Suppressor macrophage (primary cell): ENCODE results near the gene ZNF827.

ENCODE experiments used
- DNase-seq, 4 experiments: peaks; one replicate each; pipeline ENCODE4 v3.0.0-alpha.2; 2020 to 2022
- total RNA-seq, 17 experiments: gene quantifications; one replicate each; lab custom pipeline; 2026; ENCODE audit warnings: mixed read lengths in 6 of 17, inconsistent platforms in 3 of 17; lab: John Stamatoyannopoulos, UW

ZNF827 gene, protein sequence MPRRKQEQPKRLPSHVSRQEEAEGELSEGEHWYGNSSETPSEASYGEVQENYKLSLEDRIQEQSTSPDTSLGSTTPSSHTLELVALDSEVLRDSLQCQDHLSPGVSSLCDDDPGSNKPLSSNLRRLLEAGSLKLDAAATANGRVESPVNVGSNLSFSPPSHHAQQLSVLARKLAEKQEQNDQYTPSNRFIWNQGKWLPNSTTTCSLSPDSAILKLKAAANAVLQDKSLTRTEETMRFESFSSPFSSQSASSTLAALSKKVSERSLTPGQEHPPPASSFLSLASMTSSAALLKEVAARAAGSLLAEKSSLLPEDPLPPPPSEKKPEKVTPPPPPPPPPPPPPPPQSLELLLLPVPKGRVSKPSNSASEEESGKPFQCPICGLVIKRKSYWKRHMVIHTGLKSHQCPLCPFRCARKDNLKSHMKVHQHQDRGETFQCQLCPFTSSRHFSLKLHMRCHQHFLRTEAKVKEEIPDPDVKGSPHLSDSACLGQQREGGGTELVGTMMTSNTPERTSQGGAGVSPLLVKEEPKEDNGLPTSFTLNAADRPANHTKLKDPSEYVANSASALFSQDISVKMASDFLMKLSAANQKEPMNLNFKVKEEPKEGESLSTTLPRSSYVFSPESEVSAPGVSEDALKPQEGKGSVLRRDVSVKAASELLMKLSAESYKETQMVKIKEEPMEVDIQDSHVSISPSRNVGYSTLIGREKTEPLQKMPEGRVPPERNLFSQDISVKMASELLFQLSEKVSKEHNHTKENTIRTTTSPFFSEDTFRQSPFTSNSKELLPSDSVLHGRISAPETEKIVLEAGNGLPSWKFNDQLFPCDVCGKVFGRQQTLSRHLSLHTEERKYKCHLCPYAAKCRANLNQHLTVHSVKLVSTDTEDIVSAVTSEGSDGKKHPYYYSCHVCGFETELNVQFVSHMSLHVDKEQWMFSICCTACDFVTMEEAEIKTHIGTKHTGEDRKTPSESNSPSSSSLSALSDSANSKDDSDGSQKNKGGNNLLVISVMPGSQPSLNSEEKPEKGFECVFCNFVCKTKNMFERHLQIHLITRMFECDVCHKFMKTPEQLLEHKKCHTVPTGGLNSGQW
- total RNA-seq, result 0.09 to 9.5 (median 0.17) reads per million in 17 experiments

DNA sequence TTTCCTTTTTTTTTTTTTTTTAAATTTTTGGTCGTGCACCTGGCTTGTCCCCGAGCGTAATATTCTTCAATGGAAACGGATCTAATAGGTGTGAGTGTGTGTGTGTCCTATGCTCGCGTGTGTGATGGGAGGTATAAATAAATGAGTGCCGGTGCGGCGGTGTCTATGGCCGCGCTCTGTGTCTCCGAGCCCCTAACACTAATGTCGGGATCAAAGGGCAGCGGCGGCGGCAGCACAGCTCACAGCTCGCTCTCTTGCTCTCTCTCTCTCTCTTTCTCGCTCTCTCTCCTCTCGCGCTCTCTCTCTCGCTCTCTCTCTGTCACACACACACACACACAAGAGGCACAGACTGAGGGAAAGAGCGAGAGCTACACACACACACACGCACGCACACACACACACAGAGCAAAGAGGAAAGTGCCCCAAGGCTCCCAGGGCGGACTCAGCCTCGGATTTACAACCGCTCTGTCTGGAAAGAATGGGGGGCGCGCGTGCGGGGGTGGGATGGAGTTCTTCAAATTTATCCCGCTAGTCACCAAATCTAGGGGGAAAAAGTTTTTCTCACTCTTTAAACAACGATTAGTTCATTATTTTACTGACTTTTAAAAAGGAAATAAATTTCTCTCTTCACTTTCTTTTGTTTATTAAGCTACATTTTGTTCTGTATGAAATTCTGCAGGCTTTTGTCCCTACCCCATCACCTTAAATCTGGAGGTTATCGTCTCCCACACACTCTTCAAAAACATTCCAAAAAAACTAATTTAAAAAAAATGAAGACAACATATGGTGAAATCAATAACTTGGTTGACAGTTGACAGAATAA, at the start of gene ZNF827:
TSS of gene ZNF827 (minus strand) at position 206 of the 823 bp plus-strand sequence. CDS start 416 bp downstream, outside the sequence.
- peak; percentile 28 to 60 (median 52) for DNase-seq

DNA sequence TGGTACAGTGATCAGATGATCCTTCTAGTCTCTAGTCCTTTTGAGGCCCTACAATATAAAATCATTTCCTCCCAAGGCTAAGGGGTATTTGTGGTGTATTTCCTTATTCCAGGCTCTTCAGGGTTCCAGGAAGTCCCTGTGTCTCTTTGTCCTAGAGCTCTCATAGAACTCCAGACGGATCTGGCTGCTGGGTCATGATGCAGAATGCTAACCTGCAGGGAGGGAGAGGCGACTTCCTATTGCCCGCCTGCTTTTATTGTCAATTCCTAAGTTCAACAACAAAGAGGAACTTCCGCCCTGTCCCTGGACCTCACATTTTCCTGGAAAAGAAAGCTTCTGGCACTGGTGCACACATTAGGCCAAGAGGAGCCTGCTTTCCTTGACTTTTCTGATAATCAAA, 45.9 kb upstream of the ZNF827 start:
- DNase-seq, result no peak

DNA sequence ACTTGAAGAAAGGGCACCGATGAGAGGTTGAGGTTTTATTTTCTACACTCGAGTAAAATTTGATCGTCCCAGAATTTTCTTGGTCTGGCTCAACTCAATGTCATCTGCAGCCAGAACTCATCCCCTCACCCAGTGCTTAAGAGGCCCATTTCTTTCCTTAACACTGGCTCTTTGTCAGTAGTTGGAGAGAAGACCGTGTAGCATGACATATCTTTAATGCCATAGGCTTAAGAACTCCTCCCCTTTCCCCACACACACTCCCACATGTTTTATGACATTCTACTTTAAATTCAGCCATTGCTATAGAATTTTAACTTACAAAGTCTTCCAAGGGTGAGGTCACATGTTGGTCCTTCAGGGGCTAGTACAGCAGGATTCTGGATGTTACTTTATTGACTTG, 44.2 kb upstream of the ZNF827 start:
- DNase-seq, result no peak

DNA sequence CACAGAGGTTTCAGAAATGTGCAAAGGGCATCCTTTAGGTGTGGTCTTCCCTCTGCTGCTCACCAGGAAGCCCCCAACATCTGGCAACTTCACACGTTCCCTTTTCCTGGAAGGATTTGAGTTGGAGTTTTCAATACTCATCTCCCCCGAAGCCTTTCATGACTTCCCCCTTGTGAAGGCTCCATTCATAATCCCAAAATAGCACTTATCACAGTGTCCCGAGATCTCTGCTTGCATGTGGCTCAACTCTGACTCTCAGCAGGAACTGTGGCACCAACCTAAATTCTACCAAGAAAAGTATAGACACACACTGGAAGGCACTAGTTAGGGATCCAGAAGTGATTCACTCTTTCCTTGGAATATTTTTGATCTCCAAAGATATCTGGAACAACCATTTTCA, 40.5 kb upstream of the ZNF827 start:
- DNase-seq, result no peak

DNA sequence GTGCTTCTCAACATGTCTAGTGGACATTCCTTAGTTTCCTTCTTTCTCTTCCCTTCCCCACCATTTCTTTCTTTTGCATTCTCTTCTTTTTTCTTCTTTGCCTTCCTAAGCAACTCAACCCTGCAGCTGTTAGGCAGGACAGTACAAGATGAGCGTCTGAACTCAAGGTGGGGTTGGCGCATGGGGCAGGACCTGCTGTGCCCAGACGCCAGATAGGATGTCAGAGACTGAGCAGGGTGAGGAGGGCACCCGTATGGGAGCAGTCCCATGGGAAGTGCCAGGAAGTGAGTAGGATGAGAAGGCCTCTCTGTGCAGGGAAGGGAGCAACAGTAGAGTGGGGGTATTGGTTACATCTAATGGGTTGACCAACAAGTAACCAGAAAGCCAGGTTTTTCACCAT, 38.1 kb upstream of the ZNF827 start:
- DNase-seq, result no peak

DNA sequence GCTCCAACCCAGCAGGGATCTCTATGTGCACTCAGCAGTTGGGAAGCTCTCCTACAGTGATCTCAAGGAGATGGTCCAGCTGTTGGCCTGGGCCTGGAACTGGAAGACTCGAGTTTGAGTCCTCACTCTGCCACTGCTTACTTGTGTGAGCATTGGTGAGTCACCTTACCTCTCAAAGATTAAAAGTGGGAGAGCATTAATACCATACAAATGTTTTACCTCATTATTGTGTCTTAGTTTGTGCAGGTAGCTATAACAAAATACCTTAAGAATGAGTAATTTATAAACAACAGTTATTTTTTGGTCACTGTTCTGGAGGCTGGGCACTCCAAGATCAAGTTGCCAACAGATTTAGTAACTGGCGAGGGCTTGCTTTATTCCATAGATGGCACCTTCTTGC, 21.4 kb upstream of the ZNF827 start:
- no peak for DNase-seq

DNA sequence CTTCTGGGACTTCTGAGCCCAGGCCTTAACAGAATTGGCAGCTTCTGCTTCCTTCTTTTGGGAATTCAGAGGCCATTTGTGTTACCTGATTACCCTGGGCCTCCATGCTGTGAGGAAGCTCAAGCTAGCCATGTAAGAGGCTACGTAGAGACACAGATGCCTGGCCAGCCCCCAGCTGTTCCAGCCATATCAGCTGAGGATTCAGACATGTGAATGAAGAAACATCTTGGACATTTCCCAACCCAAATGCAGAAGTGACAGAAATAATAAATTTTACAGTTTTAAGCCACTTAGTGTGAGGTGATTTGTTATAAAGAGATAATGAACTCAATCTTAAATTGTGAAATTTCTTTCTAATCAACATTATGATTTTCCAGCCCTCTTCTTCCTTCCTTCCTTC, 18.7 kb upstream of the ZNF827 start:
- peak; percentile 33 to 63 (median 55) for DNase-seq

DNA sequence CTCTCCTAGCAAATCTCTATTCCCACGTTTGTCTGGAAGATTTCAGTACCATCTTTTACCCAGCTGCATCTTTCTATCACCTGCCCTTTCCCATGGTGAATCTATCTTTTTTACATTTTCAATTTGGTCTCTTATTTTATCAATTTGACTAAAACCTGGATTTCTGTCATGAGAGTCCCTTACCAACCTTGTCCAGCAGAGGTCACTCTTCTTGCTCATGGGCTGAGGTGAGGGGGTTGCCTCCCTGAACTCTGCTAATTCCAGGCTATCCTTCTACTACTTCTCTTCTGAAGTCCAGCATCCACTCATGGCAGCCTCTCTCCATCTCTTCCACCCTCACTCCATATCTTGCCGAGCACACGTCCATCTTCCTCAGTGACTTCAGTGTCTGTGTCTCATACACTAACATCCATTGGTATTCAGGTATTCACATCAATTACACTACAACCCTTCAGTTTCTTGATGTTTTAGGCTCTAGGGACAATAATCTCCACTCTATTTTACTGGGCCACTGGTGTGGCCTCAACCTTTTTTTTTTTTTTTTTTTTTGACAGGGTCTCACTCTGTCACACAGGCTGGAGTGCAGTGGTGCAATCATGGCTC, 17.8 kb upstream of the ZNF827 start:
- peak; percentile 16 to 53 (median 36) for DNase-seq

DNA sequence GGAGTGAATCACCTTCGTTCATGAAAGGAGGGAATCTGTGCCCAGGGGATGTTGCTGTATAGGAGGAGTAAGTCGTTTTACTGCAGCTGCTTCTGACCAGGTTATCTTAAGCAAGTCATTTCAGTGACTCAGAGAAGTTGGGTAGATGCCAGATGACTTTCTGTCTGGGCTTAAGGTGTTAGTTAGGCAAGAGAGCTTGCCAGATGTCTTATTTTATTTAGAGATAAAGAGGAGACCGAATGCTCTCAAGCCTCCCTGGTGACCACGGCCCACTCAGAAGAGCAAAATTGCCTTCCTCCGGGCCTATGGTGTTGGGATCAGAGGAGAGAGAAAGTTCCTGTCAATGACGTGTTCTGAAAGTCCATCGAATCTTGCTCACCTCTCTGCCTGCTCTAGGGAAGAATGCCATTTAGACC, 16.3 kb upstream of the ZNF827 start:
- DNase-seq, result no peak

DNA sequence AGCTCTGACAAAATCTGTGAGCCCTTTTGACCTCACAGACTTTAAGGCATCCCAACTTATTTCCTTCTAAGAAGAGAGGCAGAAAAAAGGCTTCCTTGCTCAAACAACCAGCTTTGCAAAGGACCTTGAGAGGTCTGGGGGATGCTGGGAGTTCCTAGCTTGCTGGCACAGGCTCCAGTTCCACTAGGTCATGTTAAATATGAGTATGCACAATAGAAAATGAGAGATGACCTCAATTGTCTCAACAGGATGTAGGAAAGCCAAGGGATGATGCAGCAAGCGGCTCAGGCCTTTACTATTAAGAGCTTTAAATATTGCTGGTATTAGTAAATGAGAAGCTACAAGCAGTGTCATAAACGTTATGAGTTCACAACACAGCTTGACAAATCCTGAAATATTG, 13.3 kb upstream of the ZNF827 start:
- no peak for DNase-seq

DNA sequence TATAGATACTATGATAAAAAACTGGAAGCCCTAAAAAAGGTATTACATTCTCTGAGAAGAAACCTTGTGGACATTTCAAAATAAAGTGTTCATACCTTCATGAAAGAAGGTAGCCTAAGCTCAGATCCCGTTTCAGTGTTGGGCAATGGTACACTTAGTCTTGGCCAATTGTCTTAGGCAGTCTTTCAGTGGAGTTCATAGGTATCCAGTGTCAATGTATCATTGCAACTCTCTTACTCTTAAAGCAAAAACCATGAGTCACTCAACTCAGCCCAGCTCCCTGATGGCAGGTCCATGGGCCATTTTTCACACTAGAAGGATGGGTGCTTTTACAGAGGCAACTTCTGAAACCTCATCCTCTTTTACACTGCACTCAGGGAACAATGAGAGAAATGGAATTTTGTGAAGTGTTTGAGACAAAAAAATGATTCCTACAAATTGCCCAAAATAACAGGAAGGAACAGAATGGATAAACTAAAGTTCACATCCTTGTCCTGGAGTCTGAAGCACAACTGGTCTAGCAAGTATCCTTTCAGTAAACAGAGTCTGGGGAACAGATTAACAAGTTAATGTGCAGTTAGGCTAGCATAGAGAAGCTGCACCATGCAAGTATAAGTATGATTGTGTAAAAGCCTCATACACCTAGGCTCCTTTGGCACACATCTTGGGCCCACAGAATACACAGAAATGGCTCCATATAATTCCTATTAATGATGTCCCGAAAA, 7.0 kb upstream of the ZNF827 start:
- DNase-seq, result no peak

DNA sequence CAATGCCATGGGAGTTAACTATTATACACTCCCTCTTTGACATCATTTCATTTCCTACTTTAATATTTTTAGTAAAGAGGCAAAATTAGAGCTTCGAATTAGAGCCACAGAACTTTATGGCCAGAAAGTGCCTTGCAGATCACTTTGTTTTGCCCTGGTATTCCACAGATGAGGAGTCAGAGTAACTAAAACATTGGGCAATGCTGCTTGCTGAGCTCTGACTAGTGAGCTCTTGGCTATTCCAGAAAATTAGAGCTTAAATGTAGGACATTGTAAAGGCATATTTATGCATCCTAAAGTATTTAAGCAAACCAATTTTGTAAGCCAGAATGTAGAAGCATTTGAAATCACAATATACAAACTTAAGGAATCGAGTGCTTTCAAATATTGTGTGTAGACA, 6.3 kb upstream of the ZNF827 start:
- DNase-seq, result no peak

DNA sequence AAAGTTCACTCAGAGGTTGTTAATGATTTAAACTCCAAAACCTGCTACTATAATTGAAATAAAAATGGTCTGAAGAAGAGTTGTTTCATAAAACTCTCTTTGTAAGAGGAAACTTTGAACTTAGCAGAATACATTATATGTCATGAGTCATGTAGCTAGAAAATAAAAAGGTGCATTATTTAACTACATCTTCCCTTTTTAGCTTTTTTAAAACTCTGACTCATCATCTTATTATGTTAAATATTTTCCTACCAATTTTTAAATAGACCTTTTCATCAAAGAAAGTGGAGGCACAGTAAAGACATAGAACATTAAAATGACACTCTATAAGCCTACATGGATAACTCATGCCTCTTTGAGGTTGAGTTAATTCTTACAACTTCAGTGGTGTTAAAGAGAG, 1.2 kb upstream of the ZNF827 start:
- DNase-seq, result no peak

DNA sequence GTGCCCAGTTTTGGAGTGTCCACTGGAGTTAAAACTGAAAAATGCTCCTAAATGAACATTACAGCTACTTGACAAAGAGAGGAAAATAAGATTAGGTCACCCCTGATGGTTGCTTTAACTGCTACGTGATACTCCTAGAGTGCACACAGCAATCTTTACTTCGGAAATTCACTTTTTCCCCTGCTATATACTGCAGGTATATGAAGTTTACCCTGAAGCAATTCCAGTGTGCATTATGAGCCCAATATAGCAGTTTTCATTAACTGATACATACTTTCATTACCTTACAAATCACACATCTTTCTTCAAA, 773 bp upstream of the ZNF827 start:
- DNase-seq, result no peak

DNA sequence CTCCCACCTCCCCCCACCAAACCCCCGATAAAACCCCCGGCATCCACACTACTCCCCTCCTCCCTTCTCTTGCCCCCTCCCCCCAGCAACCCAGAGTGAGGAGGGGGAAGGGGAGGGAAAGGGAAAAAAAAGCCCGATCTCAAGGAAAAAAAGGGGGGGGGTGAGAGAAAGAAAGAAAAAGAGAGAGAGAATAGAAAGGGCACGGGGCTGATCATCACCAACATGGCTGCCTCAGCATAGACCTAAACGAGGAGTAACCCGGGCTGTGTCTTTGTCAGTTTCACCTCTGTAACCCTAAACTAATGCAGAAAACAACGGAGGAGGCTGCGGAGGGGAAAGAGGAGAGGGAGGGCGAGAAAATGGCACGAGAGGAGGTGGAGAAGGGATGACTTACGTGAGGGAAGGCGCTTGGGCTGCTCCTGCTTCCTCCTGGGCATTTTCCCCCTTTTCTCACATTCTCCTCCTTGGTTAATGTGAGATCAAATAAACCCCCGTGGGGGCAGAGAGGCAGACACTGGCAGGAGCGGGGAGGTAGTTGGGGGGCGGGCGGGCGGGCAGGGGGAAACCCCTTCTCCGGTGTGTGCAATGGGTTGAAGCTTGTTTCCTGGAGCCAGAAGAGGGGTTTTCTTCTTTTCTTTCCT, 532 bp downstream of the ZNF827 start:
- DNase-seq, result peak in 3 of 4 experiments; percentile 2 to 16 (median 14)

DNA sequence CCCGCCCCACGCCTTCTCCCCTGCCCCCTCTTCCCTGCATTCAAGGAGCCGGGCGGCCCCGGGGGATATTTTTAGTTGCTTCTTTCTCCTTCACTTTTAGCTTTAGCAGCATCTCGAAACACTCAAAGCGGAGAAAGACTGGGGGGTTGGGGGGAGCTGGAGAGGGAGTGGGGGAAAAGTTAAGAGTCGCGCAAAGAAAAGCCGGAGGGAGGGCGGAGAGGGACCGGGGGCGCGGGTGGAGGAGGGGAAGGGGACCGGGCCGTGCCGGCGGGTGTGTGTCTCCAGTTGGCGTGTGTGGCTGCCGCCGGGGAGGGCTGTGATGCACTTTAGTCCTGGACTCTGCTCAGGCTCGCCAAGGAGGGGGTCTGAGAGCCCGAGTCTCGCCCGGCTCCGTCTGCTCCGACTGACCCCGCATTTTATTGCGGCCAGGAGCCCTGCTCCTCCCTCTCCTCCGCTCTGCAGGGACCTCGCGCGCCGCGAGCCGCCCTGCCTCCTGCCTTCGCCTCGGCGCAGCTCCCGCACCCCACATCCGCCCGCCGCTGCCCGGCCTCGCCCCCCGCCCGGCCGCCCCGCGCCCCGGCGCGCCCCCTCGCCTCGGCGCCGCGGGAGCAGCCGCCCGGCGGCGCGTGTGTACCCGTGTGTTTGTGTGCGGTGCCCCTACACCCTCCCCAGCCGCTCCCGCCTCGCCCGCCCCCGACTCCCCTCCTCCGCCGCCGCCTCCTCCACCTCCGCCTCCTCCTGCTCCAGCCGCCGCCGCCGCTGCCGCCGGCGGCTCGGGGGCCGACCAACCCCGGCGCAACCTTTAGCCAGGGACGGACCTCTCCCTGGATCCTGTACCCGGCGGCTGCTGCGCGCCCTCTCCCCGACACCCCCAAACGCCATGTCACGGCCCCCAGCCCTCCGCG, 1.4 kb downstream of the ZNF827 start:
- DNase-seq, result peak; percentile 6 to 51 (median 23)

DNA sequence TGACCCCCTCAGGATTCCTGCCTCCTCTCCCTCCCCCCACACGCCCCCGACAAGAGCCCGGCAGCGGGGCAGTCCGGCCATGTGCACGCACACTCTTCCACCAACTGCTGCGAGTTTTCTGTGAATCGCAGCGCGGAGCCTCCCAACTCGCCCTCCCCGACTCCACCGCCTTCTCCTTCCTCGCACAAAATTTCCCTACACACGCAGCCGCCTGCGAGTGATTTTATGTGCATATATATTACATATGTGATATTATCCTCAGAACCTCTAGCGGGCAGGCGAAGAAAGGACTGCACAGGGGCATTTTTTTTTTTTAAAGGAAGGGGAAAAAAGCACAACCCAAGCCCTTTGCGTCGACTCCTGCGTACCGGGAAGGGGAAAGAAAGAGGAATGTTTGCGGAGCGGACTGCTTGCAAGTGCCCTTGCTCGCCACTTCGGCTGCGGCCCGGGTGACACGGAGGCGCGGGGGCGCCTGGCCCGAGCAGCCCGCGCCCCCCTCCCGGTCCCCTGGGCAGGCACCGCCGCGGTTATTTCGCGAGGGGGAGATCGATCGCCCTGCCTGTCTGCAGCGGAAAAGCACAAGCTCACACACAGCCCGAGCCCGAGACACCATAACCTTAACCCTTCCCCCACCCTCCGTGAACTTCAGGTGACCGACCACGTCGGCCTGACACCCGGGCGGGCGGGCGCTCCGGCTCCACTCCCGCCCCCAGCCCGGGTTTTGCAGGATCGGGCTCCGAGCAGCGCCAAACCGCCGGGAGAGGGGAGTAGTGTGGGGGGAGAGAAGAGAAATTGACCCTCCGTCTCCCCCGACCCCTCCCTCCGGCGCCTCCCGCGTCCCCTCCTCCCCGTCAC, 2.3 kb downstream of the ZNF827 start:
- peak; percentile 36 to 64 (median 58) for DNase-seq
